NK-92 (cell line): ENCODE measurements around the gene ELMOD3.

Experiments
- DNase-seq: peaks from one replicate; lab custom pipeline; 2025; ENCODE audit not compliant: unreplicated experiment; lab: John Stamatoyannopoulos, UW

Gene ELMOD3

GRCh38 chr2:85439986-85440385 is 85.4 kb downstream of the ELMOD3 start:
- no peak for DNase-seq

GRCh38 chr2:85440729-85441128 is 86.2 kb downstream of the ELMOD3 start:
- no peak for DNase-seq
